A549 treated with ZK216348 at 1 μM for 4 hours (cell line): ENCODE measurements around the gene LRSAM1. TPM values are rescaled to one million over a fixed set of nuclear protein-coding genes. Genes with fewer than 3 reads are reported as not detected.

ENCODE experiments used
- total RNA-seq: library from RNA; stranded (reverse); fragments of 200-300 nt; extraction: Qiagen RNA extraction; gene quantifications from 5 replicates; pipeline ENCODE4 v1.2.3, GENCODE V29; 2022; ENCODE audit warnings: low read depth

LRSAM1 gene
- total RNA-seq: 7.3 to 11.4 TPM (median 10.5 TPM) in 5 replicates

DNA sequence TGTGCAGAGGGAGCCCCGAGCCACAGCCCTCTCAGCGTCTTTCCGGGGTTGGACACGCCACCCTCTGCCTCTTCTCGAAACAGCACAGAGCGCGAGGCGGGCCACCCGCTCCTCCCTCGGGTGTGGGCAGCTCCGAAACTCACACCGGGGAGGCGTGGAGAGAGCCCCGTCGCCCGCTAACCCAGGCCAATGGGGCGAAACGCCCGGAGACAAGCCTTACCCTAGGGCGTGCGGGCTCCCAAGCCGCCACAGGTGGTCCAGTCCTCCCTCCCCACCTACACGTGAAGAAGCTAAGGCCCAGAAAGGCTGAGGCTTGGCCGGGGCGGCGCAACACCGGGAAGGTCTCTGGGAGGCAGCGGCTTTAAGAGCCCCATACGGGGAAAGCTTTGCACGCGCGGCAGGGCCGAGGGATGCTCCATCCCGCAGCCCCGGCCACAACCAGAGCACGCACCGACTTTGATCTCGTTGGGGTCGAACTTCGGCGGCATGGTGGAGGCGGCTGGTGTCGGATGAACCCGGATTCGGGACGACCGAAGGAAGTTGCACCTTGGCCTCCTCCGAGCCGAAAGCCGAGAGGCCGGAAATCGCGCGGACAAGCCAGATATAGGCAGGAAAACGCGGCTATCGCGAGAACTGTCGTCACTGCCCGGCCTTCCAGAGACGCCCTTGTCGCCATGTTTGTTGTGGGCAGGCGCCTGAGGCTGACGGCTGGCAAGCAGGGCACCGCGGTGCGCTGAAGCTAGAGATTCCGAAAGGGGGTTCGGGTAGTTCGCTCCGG is at the start of gene LRSAM1, which contains the start of gene RPL12:
Gene LRSAM1 (plus strand): TSS at position 681 of the 778 bp plus-strand sequence. CDS start 3,018 bp downstream, outside the sequence.
Gene RPL12 (minus strand): TSS at position 577 of the 778 bp plus-strand sequence. CDS start 89 bp downstream, at position 488.

GRCh38 chr9:127423934-127424675 is 27.2 kb upstream of the LRSAM1 start, which contains the start of gene ZNF79:
Gene ZNF79, plus strand, starts transcription at chr9:127424382. Its CDS starts 406 bp downstream, at chr9:127424788.

Other genes starting within 250 kb of the LRSAM1 start
- gene GARNL3, start 186.7 kb upstream of the LRSAM1 start, total RNA-seq: 1.8 to 3.3 TPM (median 2.8 TPM) in 5 replicates
- gene SLC2A8, start 54.3 kb upstream of the LRSAM1 start, total RNA-seq: 8.5 to 16.9 TPM (median 13.8 TPM) in 5 replicates
- 5.1 to 7.3 TPM (median 6.2 TPM) in 5 replicates for gene ZNF79, start 27.1 kb upstream of the LRSAM1 start, total RNA-seq
- 2,528 to 3,245 TPM (median 2,756 TPM) in 5 replicates for gene RPL12, start 104 bp upstream of the LRSAM1 start, total RNA-seq
- gene STXBP1, start 160.8 kb downstream of the LRSAM1 start, total RNA-seq: 14.4 to 19.3 TPM (median 18.2 TPM) in 5 replicates